Ovary (tissue), 9 donors: Measurements from ENCODE around the gene PSMB1. TPM values are rescaled to one million over a fixed set of nuclear protein-coding genes. Genes with fewer than 3 reads are reported as not detected.

Experiments
- DNase-seq, 5 donors: peaks; one replicate each; pipeline ENCODE4 v3.0.0-alpha.2; 2019 to 2020
- H3K27ac ChIP-seq, 2 donors: fragments of 200-600 bp; one replicate each; pipeline versions ENCODE4 v1.5.1 to v1.8.0; 2019 to 2022
- H3K27me3 ChIP-seq: fragments of 200-600 bp; one replicate; pipeline ENCODE4 v1.8.0; 2022
- H3K36me3 ChIP-seq: fragments of 200-600 bp; sonication (generic); one replicate; pipeline ENCODE4 v1.5.1; 2019
- H3K4me1 ChIP-seq: one replicate; pipeline ENCODE4 v1.8.1; 2013; ENCODE audit warnings: mild to moderate bottlenecking, moderate library complexity; ENCODE audit not compliant: insufficient read depth
- H3K4me3 ChIP-seq: fragments of 200-600 bp; sonication (generic); one replicate; pipeline ENCODE4 v1.5.1; 2017
- H3K9me3 ChIP-seq, 2 donors: fragments of 200-600 bp in 1 of 2; sonication (generic) in 1 of 2; one replicate each; pipeline versions ENCODE4 v1.5.1 to v1.8.1; 2013 to 2019; ENCODE audit warnings: mild to moderate bottlenecking in 1 of 2, moderate library complexity in 1 of 2
- EP300 ChIP-seq: sonication (generic); formaldehyde crosslinking; IDR thresholded peaks from one replicate; pipeline ENCODE4 v1.6.1; 2017; ENCODE audit warnings: antibody characterized with exemption
- POLR2A ChIP-seq: fragments of 450-650 bp; IDR thresholded peaks from one replicate; pipeline ENCODE4 v1.6.1; 2017; ENCODE audit warnings: antibody characterized with exemption, mild to moderate bottlenecking, moderate library complexity
- WGBS, 3 donors: extraction: QIAGEN DNeasy Blood & Tissue Kit in 1 of 3; methylation state at CpG; one replicate each; pipeline versions ENCODE4 v1.1.5 to v1.1.7; 2013 to 2017; 5-methylcytosine and 5-hydroxymethylcytosine counted together
- intact Hi-C, 4 donors: fragments of 100-400 bp; cut with DNase I; formaldehyde crosslinking; loops; one replicate each; pipeline versions ENCODE4 v1.11.0 to v1.15.1; 2022 to 2023
- polyA plus RNA-seq, 2 donors: library from polyadenylated mRNA; stranded (reverse); fragments of 200-250 nt in 1 of 2; fragments of 350-450 nt in 1 of 2; fragmentation: Illumina TruSeq in 1 of 2; extraction: RNeasy Lipid Tissue Mini Kit (QIAGEN cat#74804) in 1 of 2; gene quantifications; one replicate each; pipeline ENCODE4 v1.2.3, GENCODE V29; 2013 to 2014
- total RNA-seq, 7 donors: library from RNA; depleted of rRNA in 2 of 7; stranded (reverse); fragments of >200 nt in 2 of 7; fragmentation: NEBNext Ultra II Directional in 3 of 7; extraction: Animal tissue kit (Norgen Biotek cat#: 25700) in 3 of 7; gene quantifications; one replicate each; pipeline versions ENCODE4 v1.1.0 to v1.2.4, GENCODE V29; 2016 to 2023
- TF ChIP-seq, protein P1 (sequence below), 3 donors: fragments of 450-650 bp in 2 of 3; fragments of 200-600 bp in 1 of 3; IDR thresholded peaks; one replicate each; pipeline versions ENCODE4 v1.5.1 to v1.8.0; 2016 to 2022; ENCODE audit warnings: antibody characterized with exemption in 3 of 3, mild to moderate bottlenecking in 1 of 3
- donor health status: DM: no; HTN: no; CAD: no; lungs with moderate emphysema.
- donor health status: DM: no; HTN: no; CAD: no.
- donor health status: Bipolar disorder and iron deficiency.
- donor health status: DM: yes; HTN: yes; CAD: no.
- donor health status: DM: no; HTN: no; CAD: no.
- donor health status: DM: yes; HTN: yes; CAD: no.

The PSMB1 gene
- total and polyA plus RNA-seq, 9 donors = 110 to 211 (median 127) TPM

DNA sequence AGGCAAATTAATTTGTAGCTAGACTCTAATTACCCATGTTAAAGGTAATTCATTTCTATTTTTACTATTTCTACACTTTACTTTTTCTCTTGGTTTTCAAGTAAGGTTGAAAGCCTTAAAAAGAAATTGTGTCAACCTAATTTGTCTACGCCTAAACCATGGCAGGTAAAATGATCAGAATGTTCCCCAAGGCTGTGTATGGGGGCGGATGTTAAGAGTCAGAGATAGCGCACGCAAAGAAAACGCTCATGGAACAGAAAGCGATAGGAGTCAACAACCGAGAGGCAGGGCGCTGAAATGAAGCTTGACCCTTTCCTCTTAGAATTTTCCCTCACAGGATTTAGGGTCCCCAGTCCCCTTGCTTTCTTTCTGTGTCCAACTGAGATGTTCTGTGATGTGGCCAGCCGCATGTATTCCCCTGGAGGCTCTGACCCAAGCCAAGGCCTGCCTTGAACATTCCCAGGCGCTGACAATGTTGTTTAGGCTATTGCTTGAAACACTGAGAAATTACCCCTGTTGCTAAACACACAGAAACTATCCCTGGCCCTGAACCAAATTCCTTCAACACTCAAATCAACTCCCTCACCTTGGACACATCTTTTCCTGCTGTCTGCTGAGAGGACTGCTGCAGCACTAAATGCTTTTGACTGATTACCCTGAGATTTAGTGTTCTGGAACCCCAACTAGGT, 10.9 kb downstream of the PSMB1 start:
- DNase-seq = no peak
- no peaks in the 10 kb centered on the region for H3K4me1 ChIP-seq
- H3K4me3 ChIP-seq = no peak overlapping the region
- 73 to 83% (median 76%) methylated on average over 10 of the region's 10 CpGs for WGBS, 3 donors
- H3K9me3 ChIP-seq = no peaks in the 10 kb centered on the region
- no peaks in the 10 kb centered on the region for H3K36me3 ChIP-seq
- no peak overlapping the region for H3K27ac ChIP-seq
- intact Hi-C loops = no loop called here
- TF ChIP-seq POLR2A (no peak), EP300 (no peak)
- TF ChIP-seq, protein P1, sequence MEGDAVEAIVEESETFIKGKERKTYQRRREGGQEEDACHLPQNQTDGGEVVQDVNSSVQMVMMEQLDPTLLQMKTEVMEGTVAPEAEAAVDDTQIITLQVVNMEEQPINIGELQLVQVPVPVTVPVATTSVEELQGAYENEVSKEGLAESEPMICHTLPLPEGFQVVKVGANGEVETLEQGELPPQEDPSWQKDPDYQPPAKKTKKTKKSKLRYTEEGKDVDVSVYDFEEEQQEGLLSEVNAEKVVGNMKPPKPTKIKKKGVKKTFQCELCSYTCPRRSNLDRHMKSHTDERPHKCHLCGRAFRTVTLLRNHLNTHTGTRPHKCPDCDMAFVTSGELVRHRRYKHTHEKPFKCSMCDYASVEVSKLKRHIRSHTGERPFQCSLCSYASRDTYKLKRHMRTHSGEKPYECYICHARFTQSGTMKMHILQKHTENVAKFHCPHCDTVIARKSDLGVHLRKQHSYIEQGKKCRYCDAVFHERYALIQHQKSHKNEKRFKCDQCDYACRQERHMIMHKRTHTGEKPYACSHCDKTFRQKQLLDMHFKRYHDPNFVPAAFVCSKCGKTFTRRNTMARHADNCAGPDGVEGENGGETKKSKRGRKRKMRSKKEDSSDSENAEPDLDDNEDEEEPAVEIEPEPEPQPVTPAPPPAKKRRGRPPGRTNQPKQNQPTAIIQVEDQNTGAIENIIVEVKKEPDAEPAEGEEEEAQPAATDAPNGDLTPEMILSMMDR (IDR thresholded peaks at IDR 0.05) = no peak
- H3K27me3 ChIP-seq = no peaks in the 10 kb centered on the region

DNA sequence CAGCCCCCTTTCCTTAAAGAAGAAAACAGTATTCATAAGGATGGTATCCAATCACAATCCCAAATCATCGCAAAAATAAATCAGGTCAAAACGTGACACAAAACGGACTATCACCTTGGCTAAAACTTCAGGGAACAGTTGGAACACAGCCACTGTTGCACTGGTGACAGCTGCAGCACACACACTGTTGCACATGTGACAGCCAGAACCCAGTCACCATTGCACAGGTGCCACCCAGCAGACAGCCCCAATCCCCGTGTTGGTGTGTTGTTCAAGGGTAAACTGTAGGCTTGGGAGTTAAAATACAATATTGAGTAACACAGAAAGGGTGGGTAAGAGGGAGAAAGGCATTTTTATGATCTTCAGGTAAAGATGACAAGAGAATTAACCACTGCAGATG, 15.8 kb downstream of the PSMB1 start:
- Histone ChIP-seq H3K27me3 (no peaks in the 10 kb centered on the region), H3K27ac (no peak overlapping the region), H3K4me3 (no peak overlapping the region), H3K36me3 (no peaks in the 10 kb centered on the region), H3K4me1 (no peaks in the 10 kb centered on the region), H3K9me3 (no peaks in the 10 kb centered on the region)
- no peak for DNase-seq
- WGBS, 3 donors = 82 to 88% (median 86%) methylated on average over 4 of the region's 4 CpGs
- TF ChIP-seq POLR2A (no peak), EP300 (no peak)
- TF ChIP-seq, protein P1 (IDR thresholded peaks at IDR 0.05) = no peak
- intact Hi-C loops = no loop called here

DNA sequence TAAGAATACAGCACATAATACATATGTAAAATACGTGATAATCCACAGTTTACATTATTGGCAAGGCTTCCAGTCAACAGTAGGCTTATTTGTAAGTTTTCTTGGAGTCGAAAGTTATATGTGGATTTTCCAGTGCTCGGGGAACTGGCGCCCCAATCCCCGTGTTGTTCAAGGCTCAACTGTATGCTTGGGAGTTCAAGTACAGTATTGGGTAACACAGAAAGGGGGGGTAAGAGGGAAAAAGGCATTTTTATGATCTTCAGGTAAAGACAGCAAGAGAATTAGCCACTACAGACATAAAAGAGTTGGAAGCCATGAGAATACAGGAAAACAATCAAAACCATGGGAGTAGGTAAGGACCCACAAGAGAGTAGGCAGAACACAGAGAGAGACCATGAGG, 16.4 kb downstream of the PSMB1 start:
- Histone ChIP-seq H3K27ac (no peak overlapping the region), H3K27me3 (no peaks in the 10 kb centered on the region), H3K4me3 (no peak overlapping the region), H3K4me1 (no peaks in the 10 kb centered on the region), H3K9me3 (no peaks in the 10 kb centered on the region), H3K36me3 (no peaks in the 10 kb centered on the region)
- intact Hi-C loops = no loop called here
- TF ChIP-seq, protein P1 (IDR thresholded peaks at IDR 0.05) = no peak
- TF ChIP-seq POLR2A = no peak
- no peak for TF ChIP-seq EP300
- WGBS, 3 donors = 84 to 88% (median 84%) methylated on average over 5 of the region's 5 CpGs
- no peak for DNase-seq

DNA sequence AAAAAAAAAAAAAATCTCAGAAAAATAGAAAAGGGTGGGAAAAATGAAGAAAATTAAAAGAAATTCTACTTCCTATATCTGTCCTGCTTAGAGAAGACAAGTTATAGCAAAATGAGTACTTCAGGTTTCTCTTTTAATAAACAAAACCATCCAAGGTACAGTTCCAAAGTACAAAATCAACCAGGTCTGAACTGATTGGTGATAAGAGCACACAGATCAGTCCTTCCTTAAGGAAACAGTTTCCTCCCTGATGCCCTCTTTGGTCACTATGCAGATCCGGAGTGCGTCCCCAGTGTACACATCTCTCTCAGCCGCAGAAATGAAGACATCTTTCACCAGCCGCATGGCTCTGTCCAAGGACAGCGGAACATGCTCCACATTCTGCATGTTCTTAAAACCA, 18.1 kb downstream of the PSMB1 start:
- 87 to 94% (median 89%) methylated on average over 5 of the region's 5 CpGs for WGBS, 3 donors
- Histone ChIP-seq H3K36me3 (no peaks in the 10 kb centered on the region), H3K4me3 (no peak overlapping the region), H3K4me1 (no peaks in the 10 kb centered on the region), H3K27me3 (no peaks in the 10 kb centered on the region), H3K9me3 (no peaks in the 10 kb centered on the region), H3K27ac (no peak overlapping the region)
- no peak for DNase-seq
- intact Hi-C loops = no loop called here
- TF ChIP-seq, protein P1 (IDR thresholded peaks at IDR 0.05) = no peak
- no peak for TF ChIP-seq POLR2A
- TF ChIP-seq EP300 = no peak
